AG09309 (cell line): ENCODE data around the gene DEF6.

Experiments used
- DNase-seq: peaks from one replicate; pipeline ENCODE4 v3.0.0-alpha.2; 2010; ENCODE audit warnings: low read depth
- H3K4me3 ChIP-seq: 2 replicates; pipeline ENCODE4 v1.5.1; 2011; ENCODE audit warnings: mild to moderate bottlenecking, low read depth, low read length, moderate library complexity; ENCODE audit not compliant: control insufficient read depth
- TF ChIP-seq, protein P1 (sequence below): IDR thresholded peaks from 2 replicates; pipeline ENCODE4 v1.5.1; 2011; ENCODE audit warnings: mild to moderate bottlenecking, low read depth, low read length, inconsistent platforms; ENCODE audit not compliant: insufficient read depth, control insufficient read depth; ENCODE audit errors: missing control alignments

The DEF6 gene

GRCh38 chr6:35275744-35276260, 21.8 kb upstream of the DEF6 start:
- DNase-seq: no peak
- TF ChIP-seq, protein P1, sequence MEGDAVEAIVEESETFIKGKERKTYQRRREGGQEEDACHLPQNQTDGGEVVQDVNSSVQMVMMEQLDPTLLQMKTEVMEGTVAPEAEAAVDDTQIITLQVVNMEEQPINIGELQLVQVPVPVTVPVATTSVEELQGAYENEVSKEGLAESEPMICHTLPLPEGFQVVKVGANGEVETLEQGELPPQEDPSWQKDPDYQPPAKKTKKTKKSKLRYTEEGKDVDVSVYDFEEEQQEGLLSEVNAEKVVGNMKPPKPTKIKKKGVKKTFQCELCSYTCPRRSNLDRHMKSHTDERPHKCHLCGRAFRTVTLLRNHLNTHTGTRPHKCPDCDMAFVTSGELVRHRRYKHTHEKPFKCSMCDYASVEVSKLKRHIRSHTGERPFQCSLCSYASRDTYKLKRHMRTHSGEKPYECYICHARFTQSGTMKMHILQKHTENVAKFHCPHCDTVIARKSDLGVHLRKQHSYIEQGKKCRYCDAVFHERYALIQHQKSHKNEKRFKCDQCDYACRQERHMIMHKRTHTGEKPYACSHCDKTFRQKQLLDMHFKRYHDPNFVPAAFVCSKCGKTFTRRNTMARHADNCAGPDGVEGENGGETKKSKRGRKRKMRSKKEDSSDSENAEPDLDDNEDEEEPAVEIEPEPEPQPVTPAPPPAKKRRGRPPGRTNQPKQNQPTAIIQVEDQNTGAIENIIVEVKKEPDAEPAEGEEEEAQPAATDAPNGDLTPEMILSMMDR: no peak
- no peak overlapping the region for H3K4me3 ChIP-seq

DNA sequence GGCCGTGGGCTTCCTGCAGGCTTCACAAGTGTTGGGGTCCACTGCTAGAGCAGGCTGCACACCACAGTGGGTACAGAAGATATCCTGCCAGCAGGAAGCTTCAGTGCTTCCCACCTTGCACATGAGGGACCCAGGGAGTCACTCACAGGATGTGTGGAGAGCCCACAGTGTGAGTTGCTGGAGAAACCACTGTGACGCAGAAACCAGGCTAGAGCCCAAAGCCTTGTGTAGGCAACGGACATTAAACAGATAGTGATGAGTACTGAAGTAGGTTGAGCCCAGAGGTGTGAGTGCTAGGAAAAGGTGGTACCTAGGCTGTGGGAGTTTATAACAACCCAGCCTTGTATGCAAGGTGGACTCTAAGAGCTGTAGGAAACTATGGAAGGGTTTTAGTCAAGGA, 18.9 kb upstream of the DEF6 start:
- no peak for DNase-seq
- H3K4me3 ChIP-seq: no peak overlapping the region
- TF ChIP-seq, protein P1: no peak

- no peak overlapping the region for H3K4me3 ChIP-seq
- TF ChIP-seq, protein P1: no peak
- no peak for DNase-seq
Measured at GRCh38 chr6:35280903-35281302, 16.7 kb upstream of the DEF6 start.

DNA sequence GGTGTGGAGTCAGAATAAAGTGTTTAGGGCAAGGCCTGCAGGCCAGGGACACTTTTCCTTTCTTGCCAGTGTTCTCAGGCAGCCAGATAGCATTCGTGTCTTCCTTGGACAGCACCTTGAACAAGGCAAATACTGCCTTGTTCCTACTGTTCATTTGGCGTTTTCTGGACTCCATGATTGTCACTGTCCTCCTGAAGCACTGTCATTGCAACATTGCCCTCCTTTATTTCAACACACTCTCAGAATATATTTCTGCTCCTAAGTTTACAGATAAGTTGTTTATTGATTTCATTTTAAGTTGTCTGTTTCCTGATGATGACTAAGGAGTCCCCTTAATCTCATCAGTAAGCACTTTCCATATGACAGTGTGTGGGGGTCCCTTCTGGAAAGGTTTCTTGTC, 15.1 kb upstream of the DEF6 start:
- no peak for DNase-seq
- TF ChIP-seq, protein P1: no peak
- H3K4me3 ChIP-seq: no peak overlapping the region

- no peak for DNase-seq
- TF ChIP-seq, protein P1: no peak
- no peak overlapping the region for H3K4me3 ChIP-seq
Measured at GRCh38 chr6:35283361-35283760, 14.3 kb upstream of the DEF6 start.

DNA sequence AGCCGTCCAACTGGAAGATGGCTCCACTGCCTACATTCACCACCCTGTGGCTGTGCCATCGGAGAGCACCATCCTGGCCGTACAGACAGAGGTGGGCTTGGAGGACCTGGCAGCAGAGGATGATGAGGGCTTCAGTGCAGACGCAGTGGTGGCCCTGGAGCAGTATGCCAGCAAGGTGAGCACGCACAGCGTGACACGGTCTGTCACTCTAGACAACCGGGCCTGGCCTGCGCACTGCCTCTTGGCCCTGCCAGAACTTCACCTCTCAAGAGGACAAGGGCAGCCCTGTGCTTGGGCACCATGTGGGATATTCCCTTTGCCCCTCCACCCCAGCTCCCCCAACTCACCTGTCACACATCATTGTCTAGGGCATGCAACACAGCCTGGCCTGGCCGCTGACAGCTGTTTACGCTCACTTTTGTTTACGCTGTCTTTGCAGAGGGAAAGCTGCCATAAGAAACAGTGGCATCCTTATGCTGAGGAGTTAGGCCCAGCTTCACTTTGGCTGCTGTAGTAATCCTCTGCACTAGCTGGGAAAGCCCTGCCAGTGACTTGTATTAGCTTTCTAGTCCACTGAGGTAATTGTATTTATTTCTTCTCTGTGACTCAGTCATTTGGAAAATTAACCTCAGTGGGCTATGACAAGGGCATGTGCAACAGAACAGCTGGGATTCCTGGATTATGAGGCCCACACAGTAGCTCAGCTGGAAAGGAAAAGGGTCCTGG, 9.8 kb upstream of the DEF6 start:
- no peak for DNase-seq
- TF ChIP-seq, protein P1: no peak
- no peak overlapping the region for H3K4me3 ChIP-seq
